Esophagus muscularis mucosa (tissue), 3 donors: ENCODE data around the gene CAPZB.

Experiments used
- CTCF ChIP-seq, 3 experiments: fragments of 200-600 bp in 2 of 3; fragments of 450-650 bp in 1 of 3; sonication (generic) in 2 of 3; IDR thresholded peaks; one replicate each; pipeline ENCODE4 v1.5.1; 2017 to 2019; ENCODE audit warnings: antibody characterized with exemption in 3 of 3, mild to moderate bottlenecking in 2 of 3, moderate library complexity in 1 of 3
- POLR2AphosphoS5 ChIP-seq, 2 donors: sonication (generic); formaldehyde crosslinking; IDR thresholded peaks; one replicate each; pipeline ENCODE4 v1.6.1; 2017; ENCODE audit warnings: antibody characterized with exemption in 2 of 2

- TF ChIP-seq CTCF (IDR thresholded peaks at IDR 0.05) (no peak), POLR2AphosphoS5 (IDR thresholded peaks at IDR 0.05) (no peak)
Measured at GRCh38 chr1:19371226-19372135, 113.9 kb downstream of the CAPZB start.
